HepG2 (cell line): Measurements from ENCODE around the gene APOC4. TPM values are rescaled to one million over a fixed set of nuclear protein-coding genes. Genes with fewer than 3 reads are reported as not detected.

Experiments
- ATAC-seq: fragments of 200-7000 bp; cut with Tn5 transposase; 3 replicates; pipeline ENCODE4 v1.9.1; 2020; ENCODE audit warnings: mild to moderate bottlenecking, moderate library complexity
- BruUV-seq: library from RNA; stranded (reverse); fragments of 400-500 nt; replicated peaks from 2 replicates; lab custom pipeline; 2021; lab: Mats Ljungman, UMichigan
- CTCF ChIA-PET: fragments of 300-600 bp; formaldehyde crosslinking; extraction: SDS; loops from one replicate; lab custom pipeline; 2021; ENCODE audit warnings: low total read pairs, inconsistent platforms, low intra/inter-chr PET ratio; lab: Yijun Ruan, JAX
- POLR2A ChIA-PET: fragments of 350-600 bp; sonication (Branson Sonifier 250); formaldehyde crosslinking; loops from one replicate; lab custom pipeline; 2020; ENCODE audit warnings: antibody characterized with exemption, inconsistent platforms; lab: Yijun Ruan, JAX
- DNase-seq: peaks from one replicate; pipeline ENCODE4 v3.0.0-alpha.2; 2015; ENCODE audit warnings: low spot score
- FAIRE-seq: peaks from 3 replicates; lab custom pipeline; 2011; peaks lifted over from hg19 to GRCh38; lab: Jason Lieb, UNC
- H2AFZ ChIP-seq: one replicate; pipeline ENCODE4 v1.6.1; 2011; ENCODE audit warnings: low read length, inconsistent platforms
- H3K27ac ChIP-seq: fragments of 300-600 bp; 3 replicates; pipeline ENCODE4 v1.8.0; 2011; ENCODE audit warnings: mixed run types, mild to moderate bottlenecking, mixed read lengths, low read length, inconsistent platforms; ENCODE audit not compliant: insufficient read depth; ENCODE audit errors: extremely low read length
- H3K27me3 ChIP-seq, 2 experiments: fragments of 200-600 bp in 1 of 2; 2 replicates in 1 of 2; 3 replicates in 1 of 2; pipeline versions ENCODE4 v1.6.0 to v1.8.0; 2011; ENCODE audit warnings: low read length in 2 of 2, mild to moderate bottlenecking in 2 of 2, moderate library complexity in 2 of 2, inconsistent platforms in 1 of 2; ENCODE audit not compliant: insufficient read depth in 2 of 2, control insufficient read depth in 1 of 2
- H3K36me3 ChIP-seq, 2 experiments: fragments of 200-600 bp in 1 of 2; replicated peaks in 1 of 2; 2 replicates in 1 of 2; 3 replicates in 1 of 2; pipeline versions ENCODE4 v1.5.1 to v1.8.0; 2011; ENCODE audit warnings: low read length in 2 of 2, inconsistent platforms in 1 of 2; ENCODE audit not compliant: insufficient read depth in 2 of 2, control insufficient read depth in 1 of 2
- H3K4me1 ChIP-seq: 2 replicates; pipeline ENCODE4 v1.5.1; 2012; ENCODE audit warnings: low read length, inconsistent platforms; ENCODE audit not compliant: insufficient read depth
- H3K4me2 ChIP-seq: 2 replicates; pipeline ENCODE4 v1.6.0; 2011; ENCODE audit warnings: low read depth, low read length, inconsistent platforms
- H3K4me3 ChIP-seq, 3 experiments: fragments of 200-600 bp in 1 of 3; sonication (generic), shearing (Covaris generic) in 1 of 3; replicated peaks in 1 of 3; 2 replicates each; pipeline ENCODE4 v1.5.1; 2011 to 2016; ENCODE audit warnings: low read length in 3 of 3, inconsistent platforms in 2 of 3, low read depth in 2 of 3, mild to moderate bottlenecking in 2 of 3, control low read depth in 1 of 3, mixed read lengths in 1 of 3; ENCODE audit not compliant: insufficient read depth in 1 of 3
- H3K79me2 ChIP-seq: one replicate; pipeline ENCODE4 v1.6.1; 2011; ENCODE audit warnings: low read length, inconsistent platforms; ENCODE audit not compliant: insufficient read depth
- H3K9ac ChIP-seq: 2 replicates; pipeline ENCODE4 v1.6.0; 2011; ENCODE audit warnings: mild to moderate bottlenecking, low read depth, low read length, inconsistent platforms; ENCODE audit not compliant: insufficient read depth
- H3K9me3 ChIP-seq: 2 replicates; pipeline ENCODE4 v1.5.1; 2012; ENCODE audit warnings: mild to moderate bottlenecking, low read length
- H4K20me1 ChIP-seq: 2 replicates; pipeline ENCODE4 v1.6.0; 2011; ENCODE audit warnings: inconsistent platforms, mild to moderate bottlenecking, low read length, moderate library complexity; ENCODE audit not compliant: insufficient read depth
- BRD4 ChIP-seq: sonication (generic); formaldehyde crosslinking; IDR thresholded peaks from 2 replicates; pipeline ENCODE4 v1.4.0; 2020; ENCODE audit warnings: missing genetic modification reagents
- GLI4 ChIP-seq: sonication (generic); formaldehyde crosslinking; IDR thresholded peaks from 2 replicates; pipeline ENCODE4 v1.5.1; 2020; ENCODE audit warnings: missing genetic modification reagents, mild to moderate bottlenecking, moderate library complexity, borderline replicate concordance
- HNRNPLL ChIP-seq: fragments of 200-400 bp; formaldehyde crosslinking; IDR thresholded peaks from 2 replicates; pipeline ENCODE4 v1.6.1; 2017; ENCODE audit warnings: mild to moderate bottlenecking, low read depth, low read length; ENCODE audit not compliant: poor library complexity, severe bottlenecking
- KLF13 ChIP-seq: sonication (generic); formaldehyde crosslinking; IDR thresholded peaks from 2 replicates; pipeline ENCODE4 v1.4.0; 2020; ENCODE audit warnings: mild to moderate bottlenecking, missing genetic modification reagents
- KLF9 ChIP-seq: IDR thresholded peaks from 2 replicates; pipeline ENCODE4 v1.6.1; 2016; ENCODE audit warnings: low read depth
- PLSCR1 ChIP-seq: sonication (generic); formaldehyde crosslinking; IDR thresholded peaks from 2 replicates; pipeline ENCODE4 v1.5.0; 2020; ENCODE audit warnings: missing genetic modification reagents, mild to moderate bottlenecking, borderline replicate concordance
- RFX5 ChIP-seq: IDR thresholded peaks from 2 replicates; pipeline ENCODE4 v1.6.1; 2011; ENCODE audit warnings: low read depth, low read length, improper control_type of control experiment
- TMF1 ChIP-seq: sonication (generic); formaldehyde crosslinking; IDR thresholded peaks from 2 replicates; pipeline ENCODE4 v1.8.1; 2022; ENCODE audit warnings: low read depth, missing genetic modification reagents
- ZBTB43 ChIP-seq: sonication (generic); formaldehyde crosslinking; conservative IDR thresholded peaks from 2 replicates; pipeline ENCODE4 v1.4.0; 2020; ENCODE audit warnings: missing genetic modification reagents
- ZEB1 ChIP-seq: IDR thresholded peaks from 2 replicates; pipeline ENCODE4 v1.6.1; 2012; ENCODE audit warnings: mild to moderate bottlenecking, low read depth, inconsistent platforms; ENCODE audit not compliant: insufficient replicate concordance
- ZNF687 ChIP-seq: sonication (generic); formaldehyde crosslinking; IDR thresholded peaks from 2 replicates; pipeline ENCODE4 v1.5.1; 2020; ENCODE audit warnings: mild to moderate bottlenecking, missing genetic modification reagents, moderate library complexity
- ZNF782 ChIP-seq: sonication (generic); formaldehyde crosslinking; IDR thresholded peaks from 2 replicates; pipeline ENCODE4 v1.4.0; 2020; ENCODE audit warnings: missing genetic modification reagents, mild to moderate bottlenecking, borderline replicate concordance
- WGBS: methylation state at CpG from one replicate; pipeline ENCODE4 v1.1.6; 2017; ENCODE audit warnings: low lambda C conversion rate; 5-methylcytosine and 5-hydroxymethylcytosine counted together
- in situ Hi-C: cut with HindIII; loops from 2 replicates; pipeline ENCODE4 v1.10.0; 2017; ENCODE audit warnings: low pct_unique_long_range_greater_than_20kb; ENCODE audit not compliant: extremely low pct_ligation_motif_present
- intact Hi-C: fragments of 100-400 bp; cut with micrococcal nuclease; formaldehyde crosslinking; loops from one replicate; pipeline ENCODE4 v1.10.0; 2022; ENCODE audit not compliant: unreplicated experiment
- polyA plus RNA-seq, 8 experiments: library from polyadenylated mRNA; depleted of rRNA in 3 of 8; stranded (reverse) in 7 of 8; unstranded in 1 of 8; fragments of >200 nt; fragmentation: Illumina TruSeq in 4 of 8; extraction: Trizol in 4 of 8; gene quantifications; 2 replicates each; pipeline versions ENCODE4 v1.2.1 to v1.2.3, GENCODE V29; 2011 to 2016; ENCODE audit warnings: low read depth in 4 of 8, missing spikeins in 1 of 8, mixed read lengths in 1 of 8; ENCODE audit not compliant: insufficient read depth in 1 of 8
- total RNA-seq, 5 experiments: library from RNA; depleted of rRNA; stranded (reverse); fragments of >200 nt; fragmentation: Illumina TruSeq; extraction: Trizol; gene quantifications; 2 replicates each; pipeline ENCODE4 v1.2.3, GENCODE V29; 2016; ENCODE audit warnings: low read depth in 1 of 5

The APOC4 gene
- total and polyA plus RNA-seq, 2 of the 13 experiments (the other 11 are each of a cell fraction or from before 2014, with no cell fraction given): 0.46 TPM; not detected in 1

DNA sequence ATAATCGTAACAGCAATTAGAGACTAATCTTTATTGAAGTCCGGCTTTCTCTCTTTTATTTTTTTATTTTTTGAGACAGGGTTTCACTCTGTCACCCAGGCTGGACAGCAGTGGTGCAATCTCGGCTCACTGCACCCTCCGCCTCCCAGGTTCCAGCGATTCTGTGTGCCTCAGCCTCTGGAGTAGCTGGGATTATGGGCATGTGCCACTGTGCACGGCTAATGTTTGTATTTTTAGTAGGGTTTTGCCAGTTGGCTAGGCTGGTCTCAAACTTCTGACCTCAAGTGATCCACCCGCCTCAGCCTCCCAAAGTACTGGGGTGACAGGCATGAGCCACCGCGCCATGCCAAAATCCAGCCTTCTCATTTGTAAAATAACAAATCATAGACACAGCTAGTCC lies 7.5 kb downstream of the APOC4 start:
- Histone ChIP-seq H3K9me3 (no peaks in the 10 kb centered on the region), H3K9ac (no peak overlapping the region), H3K79me2 (peaks cover 29% of the 10 kb centered on the region), H2AFZ (no peak overlapping the region), H3K36me3 (peaks cover 4 to 7% of the 10 kb centered on the region in 2 experiments), H3K4me1 (peaks cover 81% of the 10 kb centered on the region), H3K27ac (peak overlapping the region; percentile 68), H3K27me3 (no peaks in the 10 kb centered on the region; a peak in 1 of 5 replicates), H3K4me3 (no peak overlapping the region), H3K4me2 (no peak overlapping the region), H4K20me1 (no peaks in the 10 kb centered on the region)
- DNase-seq (no peak), FAIRE-seq (no peak), ATAC-seq (no peak)
- 96% methylated on average over 9 of the region's 9 CpGs for WGBS
- BruUV-seq: no TSS peak
- ChIA-PET CTCF (interaction anchor here (1.3 kb wide), 1 partner anchor 38 kb away, joined by 3 read pairs; no protein-coding TSS in a partner anchor), POLR2A (interaction anchor here (1.2 to 7.3 kb wide), 6 partner anchors 14 to 45 kb away, joined by 7 to 119 read pairs (median 54); partner anchors contain the start of genes APOC1 and APOE)
- in situ Hi-C loops (loop anchor here (5.0 kb wide), 1 partner anchor 37 kb away; the partner anchor contains the start of gene APOC1), intact Hi-C loops (no loop called here)
- TF ChIP-seq ZNF782 (CRISPR knock-in tag) (no peak), KLF13 (no peak), RFX5 (no peak), PLSCR1 (CRISPR knock-in tag) (no peak), BRD4 (no peak), KLF9 (CRISPR knock-in tag) (no peak), ZEB1 (no peak), TMF1 (no peak), HNRNPLL (no peak), GLI4 (no peak), ZNF687 (CRISPR knock-in tag) (no peak), ZBTB43 (no peak)
